Lower leg skin (tissue), 3 donors: ENCODE measurements around the gene PM20D1.
"Not testable (repeated sequence)": the region's sequence is repeated elsewhere in the genome, so short reads cannot be mapped to it uniquely, and the experiment has no call there.

Experiments used
- POLR2A ChIP-seq, 2 donors: fragments of 450-650 bp; IDR thresholded peaks; one replicate each; pipeline ENCODE4 v1.6.1; 2016 to 2017; ENCODE audit warnings: antibody characterized with exemption in 2 of 2, mild to moderate bottlenecking in 1 of 2, moderate library complexity in 1 of 2
- TF ChIP-seq, protein P1 (sequence below), 3 donors: fragments of 450-650 bp; IDR thresholded peaks; one replicate each; pipeline ENCODE4 v1.5.1; 2016; ENCODE audit warnings: antibody characterized with exemption in 3 of 3, mild to moderate bottlenecking in 3 of 3, moderate library complexity in 2 of 3

DNA sequence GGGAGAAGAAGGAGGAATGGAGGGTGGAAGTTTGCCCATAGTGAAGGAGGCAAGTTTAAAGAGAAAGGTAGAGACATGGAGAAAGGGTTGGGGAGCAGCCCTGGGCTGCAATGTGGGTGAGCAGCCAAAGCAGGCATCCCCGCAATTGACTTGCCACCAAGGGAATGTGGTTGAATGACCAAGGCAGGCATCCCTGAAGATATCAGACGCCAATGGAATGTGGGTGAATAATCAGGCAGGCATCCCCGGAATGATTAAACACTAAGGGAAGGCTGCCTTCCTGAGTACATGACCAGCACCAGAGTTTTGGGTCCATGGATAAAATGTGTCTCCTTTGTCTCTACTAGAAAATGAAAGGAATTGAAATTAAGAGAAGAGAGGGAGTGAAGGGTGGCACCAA, 39.8 kb upstream of the PM20D1 start:
- TF ChIP-seq, protein P1, sequence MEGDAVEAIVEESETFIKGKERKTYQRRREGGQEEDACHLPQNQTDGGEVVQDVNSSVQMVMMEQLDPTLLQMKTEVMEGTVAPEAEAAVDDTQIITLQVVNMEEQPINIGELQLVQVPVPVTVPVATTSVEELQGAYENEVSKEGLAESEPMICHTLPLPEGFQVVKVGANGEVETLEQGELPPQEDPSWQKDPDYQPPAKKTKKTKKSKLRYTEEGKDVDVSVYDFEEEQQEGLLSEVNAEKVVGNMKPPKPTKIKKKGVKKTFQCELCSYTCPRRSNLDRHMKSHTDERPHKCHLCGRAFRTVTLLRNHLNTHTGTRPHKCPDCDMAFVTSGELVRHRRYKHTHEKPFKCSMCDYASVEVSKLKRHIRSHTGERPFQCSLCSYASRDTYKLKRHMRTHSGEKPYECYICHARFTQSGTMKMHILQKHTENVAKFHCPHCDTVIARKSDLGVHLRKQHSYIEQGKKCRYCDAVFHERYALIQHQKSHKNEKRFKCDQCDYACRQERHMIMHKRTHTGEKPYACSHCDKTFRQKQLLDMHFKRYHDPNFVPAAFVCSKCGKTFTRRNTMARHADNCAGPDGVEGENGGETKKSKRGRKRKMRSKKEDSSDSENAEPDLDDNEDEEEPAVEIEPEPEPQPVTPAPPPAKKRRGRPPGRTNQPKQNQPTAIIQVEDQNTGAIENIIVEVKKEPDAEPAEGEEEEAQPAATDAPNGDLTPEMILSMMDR (IDR thresholded peaks at IDR 0.05), result not testable (repeated sequence)
- TF ChIP-seq POLR2A (IDR thresholded peaks at IDR 0.05), result not testable (repeated sequence)
